GM18505 (cell line): ENCODE results near the gene SNRK.

Experiments
- ATAC-seq: cut with Tn5 transposase; IDR thresholded peaks from one replicate; pipeline ENCODE4 v1.9.1; 2021; ENCODE audit not compliant: unreplicated experiment
- POLR2A ChIP-seq: IDR thresholded peaks from 4 replicates; pipeline ENCODE4 v1.6.1; 2011; ENCODE audit warnings: borderline replicate concordance; ENCODE audit not compliant: insufficient read depth, insufficient read length; ENCODE audit errors: extremely low read depth

SNRK gene

GRCh38 chr3:43307226-43307625, 20.9 kb downstream of the SNRK start:
- no peak for ATAC-seq
- no peak for TF ChIP-seq POLR2A

DNA sequence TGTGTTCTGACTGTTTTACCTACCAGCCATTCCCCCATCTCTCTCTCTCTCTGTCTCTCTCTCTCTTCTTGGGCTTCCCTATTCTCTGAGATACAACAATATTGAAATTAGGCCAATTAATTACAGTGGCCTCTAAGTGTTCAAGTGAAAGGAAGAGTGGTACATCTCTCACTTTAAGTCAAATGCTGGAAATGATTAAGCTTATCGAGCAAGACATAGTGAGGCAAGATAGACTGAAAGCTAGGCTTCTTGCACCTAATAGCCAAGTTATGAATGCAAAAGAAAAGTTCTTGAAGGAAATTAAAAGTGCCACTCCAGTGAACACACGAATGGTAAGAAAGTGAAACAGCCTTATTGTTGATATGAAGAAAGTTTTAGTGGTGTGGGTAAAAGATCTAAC, 21.3 kb downstream of the SNRK start:
- TF ChIP-seq POLR2A, result no peak

GRCh38 chr3:43309372-43310305, 23.3 kb downstream of the SNRK start:
- no peak for TF ChIP-seq POLR2A
- no peak for ATAC-seq

More for the DNA sequence above, 21.3 kb downstream of the SNRK start:
- ATAC-seq, result no peak

DNA sequence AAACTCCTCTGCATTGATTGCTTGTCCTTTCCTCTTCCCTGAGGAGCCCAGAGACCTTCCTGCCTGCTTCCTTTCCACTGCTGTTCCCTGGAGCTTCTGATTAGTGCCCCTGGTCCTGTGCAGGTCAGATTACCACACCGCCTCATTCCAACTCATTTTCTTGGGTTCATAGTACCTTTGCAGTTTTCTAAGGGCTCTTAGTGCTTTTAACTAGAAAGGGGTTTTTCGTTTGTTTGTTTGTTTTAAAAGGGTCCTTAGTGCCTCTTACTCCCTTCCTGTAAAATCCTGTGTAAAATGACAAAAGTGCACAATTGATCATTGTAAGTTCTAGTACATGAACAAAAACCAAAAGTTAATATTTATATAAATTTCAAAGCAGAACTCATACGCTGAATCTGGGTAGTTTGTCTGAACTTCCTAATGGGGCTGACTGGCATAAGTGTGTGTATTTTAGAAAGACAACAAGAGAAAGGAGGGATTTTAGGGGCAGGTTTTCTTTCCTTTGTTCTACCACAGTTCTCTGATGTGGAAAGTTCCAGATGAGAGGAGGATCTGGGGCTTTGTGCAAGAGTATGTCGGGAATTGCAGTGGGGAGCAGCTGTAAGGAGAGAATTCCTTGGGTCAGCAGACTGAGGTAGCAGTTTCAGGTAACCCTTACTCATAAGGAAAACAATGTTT, 30.6 kb downstream of the SNRK start:
- TF ChIP-seq POLR2A, result no peak
- no peak for ATAC-seq

GRCh38 chr3:43317461-43318316, 31.3 kb downstream of the SNRK start:
- no peak for ATAC-seq
- TF ChIP-seq POLR2A, result no peak

DNA sequence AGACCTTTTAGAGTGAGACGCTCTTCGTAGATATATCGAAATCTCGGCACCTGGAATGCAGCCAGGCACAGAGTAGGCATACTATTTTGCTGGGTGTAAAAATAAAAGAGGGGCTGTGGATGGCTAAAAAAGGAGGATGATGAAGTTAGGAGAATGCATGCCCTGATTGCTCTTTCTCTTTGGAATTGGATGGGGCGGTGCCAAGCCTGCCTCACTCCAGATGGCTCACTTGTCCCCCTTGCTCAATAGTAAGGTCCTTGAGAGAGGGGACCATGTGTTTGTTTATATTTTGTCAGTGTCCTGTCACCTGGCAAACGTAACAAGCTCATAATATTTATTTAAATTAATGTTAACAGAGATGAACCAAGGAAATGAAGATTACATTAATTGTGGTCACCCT, 33.0 kb downstream of the SNRK start:
- ATAC-seq, result no peak
- no peak for TF ChIP-seq POLR2A

GRCh38 chr3:43319794-43320193, 33.5 kb downstream of the SNRK start:
- no peak for ATAC-seq
- TF ChIP-seq POLR2A, result no peak

- no peak for TF ChIP-seq POLR2A
These were observed 33.9 kb downstream of the SNRK start for GRCh38 chr3:43320288-43320687.

GRCh38 chr3:43323541-43323940, 37.2 kb downstream of the SNRK start:
- no peak for ATAC-seq
- no peak for TF ChIP-seq POLR2A

More at GRCh38 chr3:43320288-43320687, 33.9 kb downstream of the SNRK start:
- no peak for ATAC-seq

GRCh38 chr3:43326891-43327581, 40.7 kb downstream of the SNRK start:
- ATAC-seq, result no peak
- TF ChIP-seq POLR2A, result no peak

- TF ChIP-seq POLR2A, result no peak
- ATAC-seq, result no peak
These were observed 41.2 kb downstream of the SNRK start for GRCh38 chr3:43327582-43327979.

DNA sequence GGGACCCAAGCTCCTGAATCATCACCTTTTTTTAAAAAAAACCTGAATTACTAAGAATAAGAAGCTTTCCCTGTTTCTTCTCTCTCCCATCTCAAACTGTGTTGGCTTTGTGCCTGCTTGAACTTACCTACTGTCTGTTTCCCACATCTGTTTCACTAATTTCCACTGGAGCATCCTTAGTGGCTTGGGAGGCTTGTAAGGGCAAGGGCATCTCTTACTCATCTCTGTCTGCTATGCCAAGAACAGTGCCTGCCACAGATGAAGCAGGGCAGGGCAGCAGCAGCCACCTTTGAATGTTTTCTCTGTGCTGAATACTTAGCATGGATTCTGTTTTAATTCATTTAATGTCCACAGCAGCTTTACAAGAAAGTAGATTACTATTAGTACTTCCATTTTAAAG, 42.3 kb downstream of the SNRK start:
- no peak for ATAC-seq
- no peak for TF ChIP-seq POLR2A

GRCh38 chr3:43330981-43331380, 44.6 kb downstream of the SNRK start:
- no peak for TF ChIP-seq POLR2A
- no peak for ATAC-seq

- ATAC-seq, result no peak
- TF ChIP-seq POLR2A, result no peak
These were observed 45.0 kb downstream of the SNRK start for GRCh38 chr3:43331381-43331780.
